Caco-2 (cell line): ENCODE measurements around the gene KRTAP4-1. TPM values are rescaled to one million over a fixed set of nuclear protein-coding genes. Genes with fewer than 3 reads are reported as not detected.

Source experiments
- BruUV-seq: library from RNA; stranded (reverse); fragments of 400-500 nt; replicated peaks from 2 replicates; lab custom pipeline; 2021; lab: Mats Ljungman, UMichigan
- CTCF ChIA-PET: fragments of 300-600 bp; sonication (Branson Sonifier 250); formaldehyde crosslinking; loops from one replicate; lab custom pipeline; 2022; ENCODE audit warnings: antibody characterized with exemption; lab: Charles Lee
- POLR2A ChIA-PET: fragments of 300-600 bp; sonication (Branson Sonifier 250); formaldehyde crosslinking; loops from one replicate; lab custom pipeline; 2022; ENCODE audit warnings: antibody characterized with exemption; lab: Charles Lee
- DNase-seq, 2 experiments: peaks; one replicate each; pipeline versions ENCODE4 v3.0.0 to v3.0.0-alpha.2; 2020 to 2022
- H3K27me3 ChIP-seq: replicated peaks from 2 replicates; pipeline ENCODE4 v1.6.0; 2011; ENCODE audit warnings: low read length; ENCODE audit not compliant: control insufficient read depth, insufficient read depth
- H3K36me3 ChIP-seq: 2 replicates; pipeline ENCODE4 v1.5.1; 2011; ENCODE audit warnings: low read length; ENCODE audit not compliant: control insufficient read depth, insufficient read depth
- H3K4me1 ChIP-seq: fragments of 250-450 bp; sonication (Bioruptor Pico); 2 replicates; pipeline ENCODE4 v1.5.1; 2020; ENCODE audit warnings: mild to moderate bottlenecking
- H3K4me3 ChIP-seq: 2 replicates; pipeline ENCODE4 v1.5.1; 2011; ENCODE audit warnings: low read depth, mild to moderate bottlenecking, control low read depth, low read length
- H3K9me3 ChIP-seq: fragments of 250-450 bp; sonication (Bioruptor Pico); 2 replicates; pipeline ENCODE4 v1.5.1; 2020; ENCODE audit warnings: mild to moderate bottlenecking, moderate library complexity
- H3K27ac Mint-ChIP-seq: one replicate; pipeline ENCODE4 v1.8.0; 2022; ENCODE audit warnings: mixed read lengths; ENCODE audit not compliant: unreplicated experiment
- H3K27me3 Mint-ChIP-seq: one replicate; pipeline ENCODE4 v1.8.0; 2022; ENCODE audit warnings: mixed read lengths; ENCODE audit not compliant: insufficient read depth, unreplicated experiment
- H3K36me3 Mint-ChIP-seq: one replicate; pipeline ENCODE4 v1.8.0; 2022; ENCODE audit warnings: mild to moderate bottlenecking, mixed read lengths; ENCODE audit not compliant: insufficient read depth, unreplicated experiment
- H3K4me1 Mint-ChIP-seq: one replicate; pipeline ENCODE4 v1.8.0; 2022; ENCODE audit warnings: low read depth, mixed read lengths; ENCODE audit not compliant: unreplicated experiment
- H3K4me3 Mint-ChIP-seq: one replicate; pipeline ENCODE4 v1.8.0; 2022; ENCODE audit warnings: mild to moderate bottlenecking, moderate library complexity, mixed read lengths; ENCODE audit not compliant: unreplicated experiment
- H3K9me3 Mint-ChIP-seq: one replicate; pipeline ENCODE4 v1.8.0; 2022; ENCODE audit warnings: mixed read lengths; ENCODE audit not compliant: unreplicated experiment
- intact Hi-C: fragments of 100-400 bp; cut with micrococcal nuclease; formaldehyde crosslinking; loops from one replicate; pipeline ENCODE4 v1.10.0; 2022; ENCODE audit not compliant: unreplicated experiment
- total RNA-seq: library from RNA; stranded (reverse); gene quantifications from 2 replicates; pipeline ENCODE4 v1.2.3, GENCODE V29; 2022
- TF ChIP-seq, protein P1 (sequence below), 2 experiments: fragments of 200-600 bp in 1 of 2; IDR thresholded peaks; 1 replicate in 1 of 2; 2 replicates in 1 of 2; pipeline versions ENCODE4 v1.5.1 to v1.8.0; 2011 to 2022; ENCODE audit warnings: antibody characterized with exemption in 1 of 2, control low read depth in 1 of 2, inconsistent platforms in 1 of 2, low read depth in 1 of 2, low read length in 1 of 2, mild to moderate bottlenecking in 1 of 2, moderate library complexity in 1 of 2; ENCODE audit not compliant: insufficient read depth in 1 of 2, severe bottlenecking in 1 of 2, unreplicated experiment in 1 of 2

KRTAP4-1 gene
- total RNA-seq, 1 experiment from 2014 or later: not detected

DNA sequence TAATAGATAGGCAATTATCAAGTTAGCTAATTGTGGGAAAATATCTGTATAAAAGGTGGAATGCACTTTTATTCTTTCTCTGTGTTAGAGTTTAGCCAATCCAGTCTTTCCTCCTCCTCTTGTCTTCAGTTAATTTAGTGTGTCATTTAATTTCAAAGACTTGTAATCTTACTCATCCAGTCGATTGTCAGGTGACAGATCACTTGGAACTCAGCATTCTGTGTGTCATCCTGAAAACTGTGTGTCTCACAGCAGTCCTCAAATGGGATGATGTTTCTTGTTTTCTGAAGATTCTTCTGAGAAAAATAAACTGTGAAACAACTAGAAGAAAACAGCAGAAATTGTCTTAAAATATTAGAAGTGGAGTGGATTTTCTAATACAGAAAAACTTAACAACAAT, 290 bp upstream of the KRTAP4-1 start:
- no peak for DNase-seq
- no peaks in the 10 kb centered on the region for H3K36me3 ChIP-seq
- ChIA-PET CTCF (no interaction called here), POLR2A (interaction anchor here (0.6 kb wide), 1 partner anchor 126 kb away, joined by 5 read pairs; no protein-coding TSS in a partner anchor)
- peaks cover 15% of the 10 kb centered on the region for H3K4me1 ChIP-seq
- no peaks in the 10 kb centered on the region for H3K36me3 Mint-ChIP-seq
- no peak overlapping the region for H3K4me3 ChIP-seq
- H3K27me3 Mint-ChIP-seq: no peaks in the 10 kb centered on the region
- no peak overlapping the region for H3K27ac Mint-ChIP-seq
- no peaks in the 10 kb centered on the region for H3K9me3 ChIP-seq
- TF ChIP-seq, protein P1, sequence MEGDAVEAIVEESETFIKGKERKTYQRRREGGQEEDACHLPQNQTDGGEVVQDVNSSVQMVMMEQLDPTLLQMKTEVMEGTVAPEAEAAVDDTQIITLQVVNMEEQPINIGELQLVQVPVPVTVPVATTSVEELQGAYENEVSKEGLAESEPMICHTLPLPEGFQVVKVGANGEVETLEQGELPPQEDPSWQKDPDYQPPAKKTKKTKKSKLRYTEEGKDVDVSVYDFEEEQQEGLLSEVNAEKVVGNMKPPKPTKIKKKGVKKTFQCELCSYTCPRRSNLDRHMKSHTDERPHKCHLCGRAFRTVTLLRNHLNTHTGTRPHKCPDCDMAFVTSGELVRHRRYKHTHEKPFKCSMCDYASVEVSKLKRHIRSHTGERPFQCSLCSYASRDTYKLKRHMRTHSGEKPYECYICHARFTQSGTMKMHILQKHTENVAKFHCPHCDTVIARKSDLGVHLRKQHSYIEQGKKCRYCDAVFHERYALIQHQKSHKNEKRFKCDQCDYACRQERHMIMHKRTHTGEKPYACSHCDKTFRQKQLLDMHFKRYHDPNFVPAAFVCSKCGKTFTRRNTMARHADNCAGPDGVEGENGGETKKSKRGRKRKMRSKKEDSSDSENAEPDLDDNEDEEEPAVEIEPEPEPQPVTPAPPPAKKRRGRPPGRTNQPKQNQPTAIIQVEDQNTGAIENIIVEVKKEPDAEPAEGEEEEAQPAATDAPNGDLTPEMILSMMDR (IDR thresholded peaks at IDR 0.05; ENCODE audit: insufficient read depth in 1 of 2, low read depth in 1 of 2, low read length in 1 of 2, severe bottlenecking in 1 of 2, unreplicated experiment in 1 of 2): no peak
- H3K9me3 Mint-ChIP-seq: no peaks in the 10 kb centered on the region
- H3K4me3 Mint-ChIP-seq: no peak overlapping the region
- BruUV-seq: no TSS peak
- peaks cover 24% of the 10 kb centered on the region for H3K4me1 Mint-ChIP-seq
- intact Hi-C loops: no loop called here
- no peaks in the 10 kb centered on the region for H3K27me3 ChIP-seq

DNA sequence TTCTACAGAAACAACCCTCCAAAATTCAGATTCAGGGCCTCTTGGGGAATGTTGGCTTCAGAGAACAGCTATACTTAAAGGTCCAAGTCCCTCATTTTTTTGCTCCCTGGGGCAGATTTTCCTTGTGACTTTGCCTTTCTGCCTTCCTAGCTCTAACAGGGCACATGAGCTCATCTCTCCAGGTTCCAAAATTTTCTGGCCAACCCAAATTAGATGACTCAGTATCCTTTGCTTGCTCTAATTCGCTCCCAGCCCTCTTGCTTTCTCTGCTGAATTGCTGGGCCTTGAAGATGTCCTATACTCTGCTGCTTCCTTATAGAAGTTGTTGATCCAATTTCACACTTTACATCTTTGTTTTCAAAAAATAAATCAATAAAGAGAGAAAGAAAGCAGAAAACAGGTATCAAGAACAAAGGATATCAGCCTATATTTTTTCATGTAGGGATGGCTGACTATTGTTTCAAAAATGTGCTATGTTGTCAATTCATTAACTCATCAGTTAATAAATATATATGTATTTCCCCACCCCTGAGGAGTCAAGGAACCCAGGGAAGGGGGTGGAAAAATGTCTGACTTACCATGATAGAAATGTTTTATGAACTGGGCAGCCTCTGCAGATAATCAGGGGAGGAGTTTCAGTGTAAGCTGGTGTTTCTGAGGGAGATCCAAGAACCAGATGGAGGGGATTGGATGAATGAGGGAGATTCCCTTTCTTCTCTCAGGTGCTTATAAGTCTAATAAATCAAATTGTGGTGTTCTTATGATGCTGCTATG, 5.7 kb downstream of the KRTAP4-1 start:
- H3K36me3 ChIP-seq: no peaks in the 10 kb centered on the region
- Mint-ChIP-seq H3K9me3 (no peaks in the 10 kb centered on the region), H3K27me3 (no peaks in the 10 kb centered on the region), H3K27ac (no peak overlapping the region), H3K36me3 (no peaks in the 10 kb centered on the region), H3K4me1 (peaks cover 13% of the 10 kb centered on the region), H3K4me3 (no peak overlapping the region)
- H3K27me3 ChIP-seq: no peaks in the 10 kb centered on the region
- BruUV-seq: no TSS peak
- peaks cover 15% of the 10 kb centered on the region for H3K4me1 ChIP-seq
- intact Hi-C loops: no loop called here
- DNase-seq: no peak
- CTCF ChIA-PET: no interaction called here
- TF ChIP-seq, protein P1 (IDR thresholded peaks at IDR 0.05; ENCODE audit: insufficient read depth in 1 of 2, low read depth in 1 of 2, low read length in 1 of 2, severe bottlenecking in 1 of 2, unreplicated experiment in 1 of 2): no peak
- POLR2A ChIA-PET: interaction anchor here (0.6 kb wide), 1 partner anchor 349 kb away, joined by 7 read pairs; the partner anchor contains the start of gene KRT19
- no peaks in the 10 kb centered on the region for H3K9me3 ChIP-seq
- H3K4me3 ChIP-seq: no peak overlapping the region

DNA sequence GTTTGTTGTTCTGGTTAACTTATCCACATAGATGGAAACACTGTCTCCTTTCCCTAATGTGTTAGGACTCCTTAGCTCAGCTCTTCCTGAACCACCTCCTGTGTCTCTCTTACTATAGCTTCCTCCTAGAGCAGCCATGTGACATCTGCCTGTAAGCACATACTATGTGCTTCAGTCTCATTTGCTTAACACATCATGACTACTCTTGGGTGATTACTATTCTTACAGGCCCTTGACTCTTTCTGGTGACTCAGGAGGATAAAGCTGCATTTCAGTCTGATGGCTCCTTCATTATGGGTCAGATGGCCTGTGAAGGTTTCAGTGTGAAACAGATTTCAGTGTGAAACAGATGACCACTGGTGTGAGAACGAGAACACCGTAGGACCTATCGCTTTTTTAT, 6.4 kb downstream of the KRTAP4-1 start:
- CTCF ChIA-PET: no interaction called here
- DNase-seq: no peak
- intact Hi-C loops: no loop called here

More for the DNA sequence above, 6.4 kb downstream of the KRTAP4-1 start:
- peaks cover 9% of the 10 kb centered on the region for H3K4me1 Mint-ChIP-seq
- no peak overlapping the region for H3K27ac Mint-ChIP-seq
- Histone ChIP-seq H3K27me3 (no peaks in the 10 kb centered on the region), H3K4me3 (no peak overlapping the region), H3K9me3 (no peaks in the 10 kb centered on the region), H3K4me1 (peaks cover 15% of the 10 kb centered on the region), H3K36me3 (no peaks in the 10 kb centered on the region)
- no peak overlapping the region for H3K4me3 Mint-ChIP-seq
- POLR2A ChIA-PET: no interaction called here
- H3K36me3 Mint-ChIP-seq: no peaks in the 10 kb centered on the region
- no TSS peak for BruUV-seq
- no peaks in the 10 kb centered on the region for H3K27me3 Mint-ChIP-seq
- no peaks in the 10 kb centered on the region for H3K9me3 Mint-ChIP-seq
- TF ChIP-seq, protein P1 (IDR thresholded peaks at IDR 0.05; ENCODE audit: insufficient read depth in 1 of 2, low read depth in 1 of 2, low read length in 1 of 2, severe bottlenecking in 1 of 2, unreplicated experiment in 1 of 2): no peak
